Ishikawa (cell line): Measurements from ENCODE around the gene SLC25A41.

Experiments
- CEBPB ChIP-seq: IDR thresholded peaks from 2 replicates; pipeline ENCODE4 v1.6.1; 2012
- CREB1 ChIP-seq: IDR thresholded peaks from 2 replicates; pipeline ENCODE4 v1.6.1; 2012; ENCODE audit warnings: low read depth
- EGR1 ChIP-seq: IDR thresholded peaks from 2 replicates; pipeline ENCODE4 v1.6.1; 2012
- EP300 ChIP-seq: IDR thresholded peaks from 2 replicates; pipeline ENCODE4 v1.6.1; 2012; ENCODE audit warnings: borderline replicate concordance
- FOXM1 ChIP-seq: IDR thresholded peaks from 2 replicates; pipeline ENCODE4 v1.6.1; 2012; ENCODE audit warnings: low read depth, borderline replicate concordance
- NFIC ChIP-seq: IDR thresholded peaks from 2 replicates; pipeline ENCODE4 v1.6.1; 2012
- RAD21 ChIP-seq: IDR thresholded peaks from 2 replicates; pipeline ENCODE4 v1.6.1; 2012; ENCODE audit warnings: low read depth
- TAF1 ChIP-seq: IDR thresholded peaks from 2 replicates; pipeline ENCODE4 v1.6.1; 2012; ENCODE audit warnings: low read depth, mild to moderate bottlenecking
- TCF12 ChIP-seq: IDR thresholded peaks from 2 replicates; pipeline ENCODE4 v1.6.1; 2012; ENCODE audit warnings: low read depth
- TEAD4 ChIP-seq: IDR thresholded peaks from 2 replicates; pipeline ENCODE4 v1.6.1; 2012
- YY1 ChIP-seq: IDR thresholded peaks from 2 replicates; pipeline ENCODE4 v1.6.1; 2012; ENCODE audit warnings: low read depth
- ZBTB7A ChIP-seq: IDR thresholded peaks from 2 replicates; pipeline ENCODE4 v1.6.1; 2012; ENCODE audit warnings: low read depth
- TF ChIP-seq, protein P1 (sequence below): IDR thresholded peaks from 2 replicates; pipeline ENCODE4 v1.6.1; 2012; ENCODE audit warnings: low read depth, mild to moderate bottlenecking
- TF ChIP-seq, protein P2 (sequence below): IDR thresholded peaks from 2 replicates; pipeline ENCODE4 v1.6.1; 2012
- TF ChIP-seq, protein P3 (sequence below): IDR thresholded peaks from 2 replicates; pipeline ENCODE4 v1.6.1; 2012

Gene SLC25A41

DNA sequence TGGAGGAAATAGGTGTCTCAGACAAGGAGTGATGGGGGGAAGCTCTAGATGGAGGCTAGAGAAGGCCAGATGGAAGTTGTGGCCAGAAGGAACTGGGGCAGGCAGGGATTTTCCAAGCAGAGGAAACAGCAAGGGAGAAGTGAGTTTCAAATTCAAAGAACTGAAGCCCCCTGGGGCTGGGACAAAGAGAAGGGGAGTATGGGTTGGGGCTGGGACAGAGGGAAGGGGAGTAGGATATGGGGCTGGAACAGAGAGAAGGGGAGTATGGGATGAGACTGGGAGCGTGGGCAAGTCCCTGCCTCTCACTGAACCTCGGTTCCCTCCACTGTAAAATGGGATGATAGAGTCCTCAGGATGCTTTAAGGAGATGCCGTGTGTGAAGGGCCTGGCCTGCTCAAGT is 38.7 kb downstream of the SLC25A41 start:
- TF ChIP-seq, protein P1, sequence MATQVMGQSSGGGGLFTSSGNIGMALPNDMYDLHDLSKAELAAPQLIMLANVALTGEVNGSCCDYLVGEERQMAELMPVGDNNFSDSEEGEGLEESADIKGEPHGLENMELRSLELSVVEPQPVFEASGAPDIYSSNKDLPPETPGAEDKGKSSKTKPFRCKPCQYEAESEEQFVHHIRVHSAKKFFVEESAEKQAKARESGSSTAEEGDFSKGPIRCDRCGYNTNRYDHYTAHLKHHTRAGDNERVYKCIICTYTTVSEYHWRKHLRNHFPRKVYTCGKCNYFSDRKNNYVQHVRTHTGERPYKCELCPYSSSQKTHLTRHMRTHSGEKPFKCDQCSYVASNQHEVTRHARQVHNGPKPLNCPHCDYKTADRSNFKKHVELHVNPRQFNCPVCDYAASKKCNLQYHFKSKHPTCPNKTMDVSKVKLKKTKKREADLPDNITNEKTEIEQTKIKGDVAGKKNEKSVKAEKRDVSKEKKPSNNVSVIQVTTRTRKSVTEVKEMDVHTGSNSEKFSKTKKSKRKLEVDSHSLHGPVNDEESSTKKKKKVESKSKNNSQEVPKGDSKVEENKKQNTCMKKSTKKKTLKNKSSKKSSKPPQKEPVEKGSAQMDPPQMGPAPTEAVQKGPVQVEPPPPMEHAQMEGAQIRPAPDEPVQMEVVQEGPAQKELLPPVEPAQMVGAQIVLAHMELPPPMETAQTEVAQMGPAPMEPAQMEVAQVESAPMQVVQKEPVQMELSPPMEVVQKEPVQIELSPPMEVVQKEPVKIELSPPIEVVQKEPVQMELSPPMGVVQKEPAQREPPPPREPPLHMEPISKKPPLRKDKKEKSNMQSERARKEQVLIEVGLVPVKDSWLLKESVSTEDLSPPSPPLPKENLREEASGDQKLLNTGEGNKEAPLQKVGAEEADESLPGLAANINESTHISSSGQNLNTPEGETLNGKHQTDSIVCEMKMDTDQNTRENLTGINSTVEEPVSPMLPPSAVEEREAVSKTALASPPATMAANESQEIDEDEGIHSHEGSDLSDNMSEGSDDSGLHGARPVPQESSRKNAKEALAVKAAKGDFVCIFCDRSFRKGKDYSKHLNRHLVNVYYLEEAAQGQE: no peak
- no peak for TF ChIP-seq RAD21
- no peak for TF ChIP-seq TEAD4
- no peak for TF ChIP-seq TCF12
- TF ChIP-seq NFIC: no peak
- no peak for TF ChIP-seq EP300
- no peak for TF ChIP-seq CREB1
- TF ChIP-seq YY1: no peak
- TF ChIP-seq, protein P2, sequence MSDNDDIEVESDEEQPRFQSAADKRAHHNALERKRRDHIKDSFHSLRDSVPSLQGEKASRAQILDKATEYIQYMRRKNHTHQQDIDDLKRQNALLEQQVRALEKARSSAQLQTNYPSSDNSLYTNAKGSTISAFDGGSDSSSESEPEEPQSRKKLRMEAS: no peak
- TF ChIP-seq CEBPB: no peak
- no peak for TF ChIP-seq EGR1
- no peak for TF ChIP-seq TAF1
- TF ChIP-seq, protein P3, sequence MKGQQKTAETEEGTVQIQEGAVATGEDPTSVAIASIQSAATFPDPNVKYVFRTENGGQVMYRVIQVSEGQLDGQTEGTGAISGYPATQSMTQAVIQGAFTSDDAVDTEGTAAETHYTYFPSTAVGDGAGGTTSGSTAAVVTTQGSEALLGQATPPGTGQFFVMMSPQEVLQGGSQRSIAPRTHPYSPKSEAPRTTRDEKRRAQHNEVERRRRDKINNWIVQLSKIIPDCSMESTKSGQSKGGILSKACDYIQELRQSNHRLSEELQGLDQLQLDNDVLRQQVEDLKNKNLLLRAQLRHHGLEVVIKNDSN: no peak

DNA sequence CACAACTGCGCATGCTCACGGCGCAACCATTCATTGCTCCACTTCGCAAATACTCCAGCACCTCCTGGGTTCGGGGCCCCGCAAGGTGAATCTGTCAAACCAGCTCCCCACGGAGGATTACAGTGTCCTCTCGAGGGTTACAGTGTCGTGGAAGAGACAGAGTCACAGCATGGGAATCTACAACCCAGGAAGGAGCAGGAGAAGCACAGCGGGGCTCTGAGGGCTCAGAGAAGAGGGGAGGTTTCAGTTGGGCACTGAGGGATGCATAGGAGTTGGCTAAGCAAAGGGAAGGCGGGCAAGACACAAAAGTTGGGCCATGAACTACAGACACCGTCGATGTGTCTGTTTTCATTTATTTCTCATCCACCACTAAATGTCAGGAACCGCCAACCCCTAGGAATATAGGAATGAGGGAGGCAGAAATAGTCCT is 39.6 kb downstream of the SLC25A41 start:
- TF ChIP-seq FOXM1 (no peak), CEBPB (no peak), CREB1 (no peak), TEAD4 (no peak), RAD21 (no peak), YY1 (no peak), EGR1 (no peak), TAF1 (no peak)
- TF ChIP-seq, protein P2: no peak
- TF ChIP-seq, protein P3: no peak
- TF ChIP-seq, protein P1: no peak

DNA sequence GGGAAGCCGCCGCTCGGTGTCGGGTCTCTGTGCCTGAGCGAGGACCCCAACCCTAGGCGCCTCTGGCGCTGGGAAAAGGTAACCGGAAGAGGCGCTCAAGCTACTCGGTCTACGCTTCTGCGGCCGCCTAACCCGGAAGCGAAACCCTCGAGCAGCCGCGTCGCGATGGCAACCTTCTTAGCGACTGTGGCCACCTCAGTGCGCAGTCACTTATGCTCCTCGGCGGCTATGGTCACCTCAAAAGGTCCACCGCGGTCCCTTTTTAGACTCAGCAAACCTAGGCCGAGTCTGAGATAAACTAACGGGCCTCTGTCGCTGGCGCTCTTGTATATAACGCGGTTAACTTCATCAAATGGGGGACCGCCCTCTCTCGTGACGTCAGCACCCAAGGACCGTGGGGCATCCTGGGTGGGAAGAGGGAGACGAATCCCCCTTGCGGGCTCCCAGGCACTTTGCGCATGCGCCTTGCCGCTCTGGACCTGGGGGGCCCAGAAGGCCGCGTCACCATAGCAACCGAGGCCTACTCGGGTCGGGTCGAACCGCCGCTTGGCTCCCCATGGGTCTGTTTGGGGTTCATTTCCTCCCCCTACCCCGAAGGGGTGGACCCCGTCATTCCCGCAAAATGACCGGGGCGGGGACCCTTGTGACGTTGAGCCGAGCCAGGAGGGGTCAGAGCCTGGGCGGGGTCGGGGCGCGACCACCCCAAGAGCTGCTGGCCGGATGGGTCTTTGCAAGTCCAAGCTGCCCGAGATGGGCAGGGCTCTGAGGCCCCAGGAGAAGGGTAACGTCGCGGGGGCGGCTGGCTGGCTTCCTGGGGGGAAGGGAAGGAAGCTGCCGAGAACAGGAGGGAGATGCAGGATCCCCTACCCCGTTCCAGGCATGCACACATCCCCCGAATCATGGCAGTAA is 40.2 kb downstream of the SLC25A41 start, which contains the start of gene GTF2F1:
GTF2F1 (minus strand) TSS at position 91 of the 909 bp plus-strand sequence. CDS start 169 bp downstream, outside the sequence.
- TF ChIP-seq CREB1 (peak; percentile 66), NFIC (no peak), TEAD4 (no peak), TCF12 (peak; percentile 57; the same call in 1 of the 2 replicates), EGR1 (peak; percentile 37; the same call in 1 of the 2 replicates), ZBTB7A (peak; percentile 12; the same call in 1 of the 2 replicates), RAD21 (no peak), TAF1 (peak; percentile 79), YY1 (peak; percentile 77; the same call in 1 of the 2 replicates), CEBPB (no peak), EP300 (0 out of 2 replicates have a peak, but pooled peaks have one; percentile 32)
- TF ChIP-seq, protein P1: no peak
- TF ChIP-seq, protein P2: peak; percentile 70
- TF ChIP-seq, protein P3: no peak
